ENCODE results near the gene USP24. TPM values are rescaled to one million over a fixed set of nuclear protein-coding genes. Genes with fewer than 3 reads are reported as not detected.

Gene USP24
- total and polyA plus RNA-seq, 10 of the 15 experiments (the other 5 are each of a cell fraction or from before 2014, with no cell fraction given): 4.6 to 36.5 (median 25.3) TPM

- DNase-seq (ENCODE audit: low read depth, low spot score) (no peak), ATAC-seq (no peak), FAIRE-seq (no peak)
- no peaks in the 10 kb centered on the region for H3K27me3 ChIP-seq (replicated peaks in 1 of 2; ENCODE audit: control insufficient read depth in 2 of 2, insufficient read depth in 2 of 2, low read length in 1 of 2)
- TF ChIP-seq SKIL (IDR thresholded peaks at IDR 0.05; ENCODE audit: low read depth, poor library complexity, severe bottlenecking) (no peak), ZNF24 (IDR thresholded peaks at IDR 0.05) (no peak), SMARCA5 (IDR thresholded peaks at IDR 0.05) (no peak)
- no peak overlapping the region; the same call in 1 of the 2 replicates for H3K27ac ChIP-seq (ENCODE audit: control insufficient read depth, insufficient read depth)
- in situ Hi-C loops (cut with MboI) (no loop called here), intact Hi-C loops (cut with micrococcal nuclease; ENCODE audit: unreplicated experiment) (no loop called here)
- H3K9me3 ChIP-seq (replicated peaks; ENCODE audit: control insufficient read depth, insufficient read depth, low read length): no peaks in the 10 kb centered on the region
- H3K9ac ChIP-seq (ENCODE audit: control insufficient read depth, insufficient read depth, low read length): no peak overlapping the region
- BruUV-seq (replicated peaks): no TSS peak
- no peak overlapping the region for H3K4me3 ChIP-seq
- ChIA-PET POLR2A (no interaction called here), SMC1A (ENCODE audit: uncharacterized antibody, unreplicated experiment) (interaction anchor here (0.8 to 1.8 kb wide), 3 partner anchors 10 to 138 kb away, joined by 3 to 6 read pairs (median 4); no protein-coding TSS in a partner anchor), CTCF (interaction anchor here (2.0 kb wide), 1 partner anchor 63 kb away, joined by 4 read pairs; no protein-coding TSS in a partner anchor), RAD21 (ENCODE audit: unreplicated experiment) (no interaction called here)
- H3K36me3 ChIP-seq (ENCODE audit: control insufficient read depth in 2 of 2, insufficient read depth in 2 of 2, low read length in 1 of 2): peaks cover 0 to 7% of the 10 kb centered on the region in 2 experiments; a peak in 2 of 4 replicates
- no peaks in the 10 kb centered on the region for H4K20me1 ChIP-seq (ENCODE audit: control insufficient read depth, insufficient read depth)
- H3K4me2 ChIP-seq (ENCODE audit: control insufficient read depth, insufficient read depth): no peak overlapping the region
- H3K79me2 ChIP-seq (ENCODE audit: control insufficient read depth, insufficient read depth, low read length): peaks cover 50% of the 10 kb centered on the region
- H2AFZ ChIP-seq (ENCODE audit: control insufficient read depth, low read depth, low read length): no peak overlapping the region
- H3K4me1 ChIP-seq (ENCODE audit: control insufficient read depth, insufficient read depth, low read length): peaks cover 10% of the 10 kb centered on the region; the same call in 1 of the 2 replicates
- 100% methylated on average over 2 of the region's 2 CpGs for WGBS (ENCODE audit: insufficient coverage, insufficient replicate concordance, low lambda C conversion rate, missing lambda C conversion rate)
Measured at GRCh38 chr1:55203064-55203463, 12.1 kb downstream of the USP24 start.

- BruUV-seq (replicated peaks): no TSS peak
- TF ChIP-seq NR2F1 (conservative IDR thresholded peaks at IDR 0.05): no peak
- TF ChIP-seq FOXK2 (IDR thresholded peaks at IDR 0.05): no peak
- TF ChIP-seq MAX (IDR thresholded peaks at IDR 0.05; ENCODE audit: low read depth, low read length): no peak
- TF ChIP-seq SMARCA5 (IDR thresholded peaks at IDR 0.05): no peak
- TF ChIP-seq SKIL (IDR thresholded peaks at IDR 0.05; ENCODE audit: low read depth, poor library complexity, severe bottlenecking): no peak
- TF ChIP-seq ATF2 (IDR thresholded peaks at IDR 0.05; ENCODE audit: low read length): no peak
- no peak for TF ChIP-seq NBN (IDR thresholded peaks at IDR 0.05)
- no peak for TF ChIP-seq CEBPB (IDR thresholded peaks at IDR 0.05; ENCODE audit: borderline replicate concordance in 1 of 2, low read depth in 2 of 2, low read length in 2 of 2)
- no peak for TF ChIP-seq RCOR1 (conservative IDR thresholded peaks at IDR 0.05; ENCODE audit: low read depth, low read length)
- no peak for TF ChIP-seq POLR2AphosphoS2 (IDR thresholded peaks at IDR 0.05; ENCODE audit: low read depth, low read length)
Measured at GRCh38 chr1:55200667-55201066, 14.5 kb downstream of the USP24 start.

More at GRCh38 chr1:55200667-55201066, 14.5 kb downstream of the USP24 start:
- Histone ChIP-seq H3K4me1 (ENCODE audit: control insufficient read depth, insufficient read depth, low read length) (peaks cover 6% of the 10 kb centered on the region; the same call in 1 of the 2 replicates), H3K79me2 (ENCODE audit: control insufficient read depth, insufficient read depth, low read length) (peaks cover 32% of the 10 kb centered on the region), H3K27ac (ENCODE audit: control insufficient read depth, insufficient read depth) (no peak overlapping the region), H4K20me1 (ENCODE audit: control insufficient read depth, insufficient read depth) (no peaks in the 10 kb centered on the region), H3K9me3 (replicated peaks; ENCODE audit: control insufficient read depth, insufficient read depth, low read length) (no peaks in the 10 kb centered on the region), H3K4me2 (ENCODE audit: control insufficient read depth, insufficient read depth) (no peak overlapping the region), H2AFZ (ENCODE audit: control insufficient read depth, low read depth, low read length) (no peak overlapping the region), H3K27me3 (replicated peaks in 1 of 2; ENCODE audit: control insufficient read depth in 2 of 2, insufficient read depth in 2 of 2, low read length in 1 of 2) (no peaks in the 10 kb centered on the region), H3K4me3 (no peak overlapping the region), H3K9ac (ENCODE audit: control insufficient read depth, insufficient read depth, low read length) (no peak overlapping the region), H3K36me3 (ENCODE audit: control insufficient read depth in 2 of 2, insufficient read depth in 2 of 2, low read length in 1 of 2) (peaks cover 0 to 7% of the 10 kb centered on the region in 2 experiments; a peak in 2 of 4 replicates)
- FAIRE-seq: peak; percentile 49
- intact Hi-C loops (cut with micrococcal nuclease; ENCODE audit: unreplicated experiment): no loop called here
- ChIA-PET SMC1A (ENCODE audit: uncharacterized antibody, unreplicated experiment) (interaction anchor here (0.6 to 1.7 kb wide), 9 partner anchors 8 to 1019 kb away, joined by 3 to 9 read pairs (median 3); no protein-coding TSS in a partner anchor), CTCF (interaction anchor here (0.8 to 1.5 kb wide), 2 partner anchors 9 to 175 kb away, joined by 3 to 9 read pairs; no protein-coding TSS in a partner anchor), POLR2A (no interaction called here), RAD21 (ENCODE audit: unreplicated experiment) (interaction anchor here (1.2 to 1.7 kb wide), 2 partner anchors 9 to 77 kb away, joined by 3 to 12 read pairs; no protein-coding TSS in a partner anchor)
- ATAC-seq: no peak
- no peak for DNase-seq (ENCODE audit: low read depth, low spot score)
- WGBS (ENCODE audit: insufficient coverage, insufficient replicate concordance, low lambda C conversion rate, missing lambda C conversion rate): 62% methylated on average over 2 of the region's 2 CpGs
- in situ Hi-C loops (cut with MboI): no loop called here

All from GM12878 (cell line).